GM18498 (cell line): ENCODE data around the gene JHY.
"Not testable (repeated sequence)": the region's sequence is repeated elsewhere in the genome, so short reads cannot be mapped to it uniquely, and the experiment has no call there.

Experiments used
- ATAC-seq: cut with Tn5 transposase; IDR thresholded peaks from one replicate; pipeline ENCODE4 v1.9.1; 2021; ENCODE audit warnings: mild to moderate bottlenecking, moderate library complexity; ENCODE audit not compliant: unreplicated experiment

JHY gene

DNA sequence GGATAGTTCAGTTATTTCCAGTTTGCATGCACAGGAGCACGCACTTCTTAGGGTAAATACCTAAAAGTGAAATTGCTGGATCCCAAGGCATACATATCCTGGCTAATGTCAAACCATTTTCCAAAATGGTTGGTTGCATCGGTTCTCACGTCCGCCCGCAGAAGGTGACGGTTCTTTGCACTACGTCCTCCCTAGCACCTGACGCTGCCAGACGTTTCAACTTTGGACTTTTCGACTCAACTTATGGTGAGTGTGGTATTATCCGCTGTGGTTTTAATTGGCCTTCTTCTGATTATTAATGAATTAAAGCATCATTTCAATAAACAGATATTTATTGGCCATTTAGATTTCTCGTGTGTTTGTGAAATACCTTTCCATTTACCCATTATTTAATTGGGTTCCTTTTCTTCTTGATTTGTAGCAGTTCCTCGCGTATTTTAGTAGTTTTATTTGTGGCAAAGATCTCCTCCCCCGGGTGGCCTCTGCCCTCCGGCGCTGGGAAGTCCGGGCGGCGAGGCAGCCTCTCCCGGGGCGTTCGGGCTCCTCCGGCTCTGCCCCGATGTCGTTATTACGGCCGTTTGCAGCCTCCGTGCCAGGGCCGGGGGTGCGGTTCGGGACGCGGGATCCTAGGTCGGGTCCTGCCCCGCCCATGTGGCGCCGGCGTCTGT, at the start of gene JHY:
TSS of gene JHY (plus strand) at position 571 of the 668 bp plus-strand sequence. CDS start 3,091 bp downstream, outside the sequence.
- no peak for ATAC-seq

DNA sequence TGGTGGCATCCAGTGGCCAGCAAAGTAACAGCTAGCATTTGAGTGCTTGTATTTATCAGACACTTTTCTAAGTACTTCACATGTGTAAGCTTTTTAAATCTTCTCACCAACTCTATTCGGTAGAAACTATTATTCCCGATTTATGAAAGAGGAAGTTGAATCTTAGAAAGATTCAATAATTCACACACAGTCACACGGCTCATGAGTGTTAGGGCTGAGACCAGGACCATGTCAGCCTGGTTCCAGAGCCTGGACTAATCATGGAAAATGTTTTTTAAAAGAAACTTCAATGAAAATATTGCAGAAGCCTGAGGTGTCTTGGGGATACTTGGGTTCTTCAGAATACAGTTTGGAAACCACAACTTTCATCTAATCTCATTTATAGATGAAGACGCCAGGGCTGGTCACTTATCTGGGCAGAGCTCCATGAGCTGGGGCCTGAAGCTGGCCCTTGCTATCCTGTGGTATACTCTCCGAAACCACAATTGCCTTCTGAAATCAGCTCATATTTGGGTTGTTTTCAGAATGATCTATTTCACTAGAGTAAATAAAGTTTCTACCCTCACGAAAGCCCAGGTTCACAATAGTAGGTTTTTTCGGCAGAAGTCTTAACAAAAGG, 48.6 kb upstream of the JHY start:
- ATAC-seq = no peak

GRCh38 chr11:122836916-122837315, 45.6 kb upstream of the JHY start:
- ATAC-seq = no peak

- ATAC-seq = no peak
Observed at GRCh38 chr11:122837528-122838346, 44.8 kb upstream of the JHY start.

DNA sequence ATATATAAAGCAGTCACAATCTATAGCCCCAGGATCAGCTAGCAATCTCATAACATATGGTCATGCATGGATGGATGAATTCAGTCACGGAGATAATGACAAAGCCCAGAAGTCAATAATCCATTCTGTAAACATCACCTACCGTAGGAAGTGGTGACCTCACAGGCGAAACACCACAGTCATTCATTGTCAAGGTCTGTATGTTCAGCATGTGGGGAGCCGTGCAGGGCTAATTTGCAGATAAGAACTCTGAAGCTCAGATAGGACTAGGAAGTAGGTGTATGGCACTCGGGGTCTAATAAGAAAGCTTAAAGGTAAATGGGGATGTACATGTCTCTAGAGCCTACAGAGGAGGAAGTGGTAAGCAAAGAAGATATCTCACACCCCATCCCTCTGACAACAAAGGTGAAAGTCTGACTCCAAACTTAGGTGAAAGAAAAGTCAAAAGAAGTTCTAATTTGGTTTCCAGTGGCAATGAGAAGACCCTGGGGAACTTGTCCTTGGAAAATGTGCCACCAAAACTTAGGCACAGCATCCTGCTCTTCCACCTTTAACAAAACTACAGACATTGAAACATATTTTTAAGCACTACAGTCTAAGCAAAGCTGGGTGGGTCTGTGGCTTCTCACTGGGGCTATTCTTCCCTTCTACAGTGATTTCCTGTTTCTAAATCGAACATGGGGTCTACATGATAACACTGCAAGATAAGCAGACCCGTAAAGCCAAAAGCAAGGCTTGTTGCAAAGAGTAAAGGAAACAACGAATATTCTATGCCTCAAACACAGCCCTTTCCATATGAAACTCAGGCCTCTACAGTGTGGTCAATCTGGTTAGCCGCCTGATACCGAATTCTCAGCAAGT, 39.0 kb upstream of the JHY start:
- peak; percentile 55 for ATAC-seq

- no peak for ATAC-seq
Observed at GRCh38 chr11:122847466-122847865, 35.1 kb upstream of the JHY start.

- ATAC-seq = no peak
Observed at GRCh38 chr11:122848186-122848585, 34.4 kb upstream of the JHY start.

GRCh38 chr11:122850076-122850631, 32.4 kb upstream of the JHY start:
- no peak for ATAC-seq

- peak; percentile 69 for ATAC-seq
Observed at GRCh38 chr11:122851366-122851966, 31.1 kb upstream of the JHY start.

DNA sequence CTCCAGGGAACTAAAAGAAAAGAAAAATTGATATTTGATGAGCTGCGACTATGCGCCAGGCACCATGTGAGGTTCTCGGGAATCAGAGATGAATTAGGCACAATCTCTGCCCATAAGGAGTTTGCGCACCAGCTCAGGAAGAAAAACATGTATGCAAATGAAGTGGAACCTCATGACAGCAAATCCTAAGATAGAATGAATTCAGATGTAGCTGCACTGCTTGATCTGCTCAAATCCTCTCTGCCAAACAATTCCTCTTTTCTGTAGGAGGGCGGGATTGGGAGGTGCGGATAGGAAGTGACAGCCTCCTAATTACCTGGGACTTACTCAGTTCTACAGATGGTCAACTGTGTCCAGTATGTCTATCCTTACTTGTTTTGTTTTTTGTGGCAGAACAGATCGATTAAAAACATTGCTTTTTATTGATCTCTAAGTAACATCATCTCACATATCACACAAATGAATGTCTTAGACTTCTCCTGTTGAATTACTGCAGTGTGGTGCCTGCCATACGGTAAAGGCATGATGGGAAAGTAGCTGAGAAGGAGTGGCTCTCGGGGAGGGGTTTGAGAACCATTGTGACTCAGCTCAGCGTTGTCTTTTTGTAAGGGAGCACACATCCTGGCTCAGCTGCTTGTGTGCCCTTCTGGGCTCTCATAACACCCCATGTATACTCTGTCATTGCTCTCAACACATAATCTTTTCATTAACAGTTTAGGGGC, 30.3 kb upstream of the JHY start:
- ATAC-seq = no peak

GRCh38 chr11:122852796-122853160, 29.8 kb upstream of the JHY start:
- ATAC-seq = no peak

DNA sequence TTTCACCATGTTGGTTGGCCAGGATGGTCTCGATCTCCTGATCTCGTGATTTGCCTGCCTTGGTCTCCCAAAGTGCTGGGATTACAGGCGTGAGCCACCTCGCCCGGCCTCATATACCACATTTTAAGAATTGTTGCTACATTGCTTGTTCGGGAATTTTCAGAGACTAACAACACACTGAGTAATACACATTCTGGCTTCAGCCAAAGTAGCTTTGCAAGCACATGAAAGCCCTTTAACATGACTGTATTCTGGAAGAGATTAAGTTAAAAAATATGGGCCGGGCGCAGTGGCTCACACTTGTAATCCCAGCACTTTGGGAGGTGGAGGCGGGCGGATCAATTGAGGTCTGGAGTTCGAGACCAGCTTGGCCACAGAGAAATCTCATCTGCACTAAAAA, 29.3 kb upstream of the JHY start:
- no peak for ATAC-seq

DNA sequence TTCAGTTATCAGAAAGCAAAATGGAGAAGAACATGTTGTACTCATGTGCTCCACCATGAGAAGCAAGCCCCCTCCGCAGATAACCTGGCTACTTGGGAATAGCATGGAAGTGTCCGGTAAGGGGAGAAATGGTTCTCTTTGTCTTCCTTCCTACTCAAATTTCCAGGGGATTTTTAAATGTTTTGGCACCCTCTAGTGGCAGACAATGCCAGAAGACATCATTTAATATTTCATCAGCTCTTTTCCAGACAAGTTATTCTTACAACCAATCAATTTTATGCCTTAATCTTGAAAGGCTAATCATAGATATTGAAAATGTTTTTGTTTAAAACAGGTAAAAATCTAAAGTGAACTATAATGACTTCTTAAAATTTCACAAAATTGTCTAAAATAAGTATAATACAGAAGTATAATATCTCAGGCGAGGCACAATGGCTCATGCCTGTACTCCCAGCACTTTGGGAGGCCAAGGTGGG, 28.6 kb upstream of the JHY start:
- no peak for ATAC-seq

DNA sequence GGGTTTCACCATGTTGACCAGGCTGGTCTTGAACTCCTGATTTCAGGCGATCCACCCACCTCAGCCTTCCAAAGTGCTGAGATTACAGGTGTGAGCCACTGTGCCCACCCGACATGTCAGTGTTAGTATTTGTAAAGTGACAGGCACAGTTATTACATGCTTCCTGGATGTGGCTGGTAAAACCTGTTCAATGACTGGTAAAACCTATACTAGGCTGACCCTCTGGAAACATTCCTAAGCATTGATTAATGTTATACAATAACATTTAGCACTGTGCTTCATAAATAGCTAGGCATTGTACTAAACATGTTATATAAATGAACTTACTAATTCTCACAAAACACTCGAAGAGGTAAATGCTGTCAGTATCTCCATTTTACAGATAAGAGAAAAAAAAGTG, 20.9 kb upstream of the JHY start:
- ATAC-seq = no peak

GRCh38 chr11:122862091-122862490, 20.5 kb upstream of the JHY start:
- ATAC-seq = no peak

- ATAC-seq = not testable (repeated sequence)
Observed at GRCh38 chr11:122863154-122863553, 19.4 kb upstream of the JHY start.

DNA sequence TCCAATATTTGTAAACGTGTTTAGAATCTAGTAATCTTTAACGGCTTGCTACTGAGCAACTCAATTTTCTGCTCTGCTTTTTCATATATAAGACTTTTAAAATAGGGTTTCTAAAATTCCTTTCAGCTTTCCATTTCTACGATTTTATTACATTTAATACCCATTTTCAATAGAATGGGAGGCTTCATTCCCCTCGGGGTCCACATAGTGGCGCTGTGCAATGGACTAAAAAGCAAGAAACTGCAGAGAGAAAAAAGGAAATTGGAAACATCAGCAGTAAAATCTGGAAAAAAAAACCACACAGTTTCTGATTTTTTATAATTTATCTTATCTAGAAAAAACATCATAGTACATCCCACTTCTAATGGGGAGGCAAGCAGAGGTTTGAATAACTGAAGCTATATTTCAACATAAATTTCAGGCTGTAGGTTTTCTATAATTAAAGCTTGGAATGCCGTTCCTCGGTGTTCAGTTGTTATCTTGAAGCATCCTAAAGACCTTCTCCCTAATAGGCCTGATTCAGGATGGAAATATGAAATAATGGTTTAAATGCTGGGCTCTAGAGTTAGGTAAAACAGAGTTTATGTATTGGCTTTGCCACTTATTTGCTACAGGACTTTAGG, 18.7 kb upstream of the JHY start:
- ATAC-seq = no peak

DNA sequence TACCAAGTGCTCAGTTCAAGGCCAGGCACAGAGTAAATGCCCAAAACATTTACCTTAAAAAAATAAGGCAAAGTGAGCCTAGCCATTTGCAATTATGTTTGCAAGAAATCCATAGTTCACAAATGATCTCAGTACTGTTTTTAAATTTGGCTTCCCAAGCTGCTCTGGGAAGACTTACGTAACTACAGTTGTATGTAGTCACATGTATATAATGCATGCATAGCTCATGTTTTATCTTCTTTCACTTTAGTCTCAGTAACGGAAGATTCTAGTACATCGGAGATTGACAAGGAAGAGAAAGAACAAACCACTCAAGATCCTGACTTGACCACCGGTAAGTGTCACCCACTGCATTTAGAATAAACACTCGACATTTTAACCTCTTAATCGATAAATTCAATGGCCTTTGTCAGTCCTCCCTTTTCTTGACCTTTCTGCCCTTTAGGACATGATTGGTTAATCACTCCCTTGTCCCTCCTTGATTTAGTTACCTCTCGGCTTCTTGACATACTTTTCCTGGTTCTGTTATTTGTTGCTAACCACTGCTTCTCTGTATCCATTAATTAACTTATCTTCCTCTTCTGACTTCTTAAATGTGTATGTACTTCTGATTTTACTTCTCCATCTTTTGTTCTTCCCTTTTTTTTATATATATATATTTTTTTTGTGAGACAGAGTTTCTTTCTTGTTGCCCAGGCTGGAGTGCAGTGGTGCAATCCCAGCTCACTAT, 18.0 kb upstream of the JHY start:
- ATAC-seq = no peak
